ENCODE measurements around the gene GLCE.

DNA sequence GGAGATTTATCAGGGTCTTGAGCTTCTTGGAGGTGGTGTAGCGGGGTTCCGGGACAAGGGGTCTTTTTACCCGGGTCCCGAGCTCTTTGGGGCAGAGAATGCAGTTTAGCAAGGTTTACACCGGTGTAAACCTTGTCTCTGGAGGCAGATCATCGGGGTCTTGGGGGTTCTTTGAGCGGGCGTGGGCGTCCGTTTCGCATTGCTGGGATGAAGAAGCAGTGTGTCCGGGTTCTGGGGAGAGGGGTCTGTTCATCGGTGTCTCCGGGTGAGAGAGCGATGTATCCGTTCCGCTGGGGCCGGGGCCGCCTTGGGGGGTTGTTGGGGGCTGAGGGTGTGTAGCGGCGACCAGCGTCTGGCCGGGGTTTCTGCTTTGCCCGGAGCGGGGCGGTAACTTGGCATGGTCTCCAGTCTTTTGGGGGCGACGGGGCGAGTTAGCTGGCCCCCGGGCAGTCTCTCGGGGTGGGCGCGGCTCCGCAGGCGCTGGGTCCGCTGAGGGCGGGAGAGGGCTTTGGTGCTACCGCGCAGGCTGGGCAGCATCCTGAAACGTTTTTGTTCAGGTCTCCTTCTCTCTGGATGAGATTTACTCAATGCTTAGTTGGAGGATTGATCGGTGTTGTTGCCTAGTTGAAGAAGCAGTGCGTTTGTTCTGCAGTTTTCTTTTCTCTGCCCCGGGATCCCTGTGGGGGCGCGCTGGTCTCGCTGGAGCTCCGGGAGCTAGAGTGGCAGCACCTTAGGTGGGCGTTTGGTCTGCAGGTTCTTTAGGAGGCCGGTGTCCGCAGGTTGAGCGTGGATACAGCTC is 843 bp downstream of the GLCE start:
- peak; percentile 37; the same call in 1 of the 2 replicates for TF ChIP-seq RAD21 (IDR thresholded peaks at IDR 0.05; ENCODE audit: low read depth)
- no peak for TF ChIP-seq YY1 (IDR thresholded peaks at IDR 0.05; ENCODE audit: low read depth)
- TF ChIP-seq REST (IDR thresholded peaks at IDR 0.05; ENCODE audit: low read depth) = no peak
